ENCODE measurements around the gene ATP6V0E2. TPM values are rescaled to one million over a fixed set of nuclear protein-coding genes. Genes with fewer than 3 reads are reported as not detected.

The ATP6V0E2 gene
- polyA plus RNA-seq, 3 donors from 2014 or later = 72.8 to 80.5 (median 73.9) TPM

DNA sequence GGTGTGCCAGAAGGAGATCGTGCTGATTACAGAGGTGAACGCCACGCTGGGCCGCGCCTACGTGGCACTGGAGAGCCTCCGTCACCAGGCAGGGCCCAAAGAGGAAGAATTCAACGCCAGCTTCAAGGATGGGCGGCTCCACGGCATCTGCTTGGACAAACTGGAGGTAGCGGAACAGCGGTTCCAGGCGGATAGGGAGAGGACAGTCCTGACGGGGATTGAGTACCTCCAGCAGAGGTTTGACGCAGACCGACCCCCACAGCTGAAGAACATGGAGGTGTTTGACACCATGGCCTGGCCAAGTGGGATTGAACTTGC, 12.1 kb upstream of the ATP6V0E2 start:
- Mint-ChIP-seq H3K4me1 (peaks cover 22 to 24% of the 10 kb centered on the region in 2 donors), H3K27ac (peak overlapping the region in 4 of 6 donors; percentile 28 to 77 (median 56)), H3K4me3 (no peak overlapping the region), H3K9me3 (no peaks in the 10 kb centered on the region), H3K36me3 (peaks cover 6 to 21% (median 20%) of the 10 kb centered on the region in 3 donors), H3K27me3 (ENCODE audit: low read depth in 3 of 3) (peaks cover 2 to 5% (median 3%) of the 10 kb centered on the region in 3 donors)
- no peak for DNase-seq

DNA sequence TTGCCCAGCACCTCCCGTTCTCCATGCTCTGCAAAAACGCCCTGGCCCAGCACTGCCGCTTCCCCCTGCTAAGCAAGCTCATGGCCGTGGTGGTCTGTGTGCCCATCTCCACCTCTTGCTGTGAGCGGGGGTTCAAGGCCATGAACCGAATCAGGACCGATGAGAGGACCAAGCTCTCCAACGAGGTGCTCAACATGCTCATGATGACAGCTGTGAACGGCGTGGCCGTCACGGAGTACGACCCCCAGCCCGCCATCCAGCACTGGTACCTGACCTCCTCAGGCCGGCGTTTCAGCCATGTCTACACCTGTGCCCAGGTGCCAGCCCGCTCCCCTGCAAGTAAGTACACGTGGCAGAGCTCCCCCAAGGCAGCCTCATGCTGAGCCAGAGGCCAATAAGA, 11.6 kb upstream of the ATP6V0E2 start:
- peaks cover 22 to 24% of the 10 kb centered on the region in 2 donors for H3K4me1 Mint-ChIP-seq

DNA sequence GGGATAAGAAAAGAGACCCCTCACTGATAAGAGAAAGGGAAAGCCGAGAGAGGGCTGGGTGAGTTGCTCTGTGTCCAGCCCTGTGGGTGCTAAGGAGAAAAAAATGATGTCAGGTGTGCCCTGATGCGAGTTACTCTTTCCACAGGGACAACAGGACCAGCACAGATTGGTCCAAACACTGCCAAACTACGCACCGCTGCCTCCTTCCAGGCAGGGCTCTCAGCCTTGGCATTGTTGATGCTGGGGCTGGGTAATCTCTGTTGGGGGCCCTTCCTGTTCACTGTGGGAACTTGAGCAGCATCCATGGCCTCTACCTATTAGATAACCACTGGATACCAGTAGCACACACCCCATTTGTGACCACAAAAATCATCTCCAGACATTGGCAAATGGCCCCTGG, 10.3 kb upstream of the ATP6V0E2 start:
- no peak for DNase-seq
- Mint-ChIP-seq H3K9me3 (no peaks in the 10 kb centered on the region), H3K27ac (peak overlapping the region in 2 of 6 donors; percentile 20 to 51), H3K4me1 (peaks cover 22 to 24% of the 10 kb centered on the region in 2 donors), H3K4me3 (no peak overlapping the region), H3K27me3 (ENCODE audit: low read depth in 3 of 3) (peaks cover 2 to 3% (median 2%) of the 10 kb centered on the region in 3 donors), H3K36me3 (peaks cover 6 to 15% (median 14%) of the 10 kb centered on the region in 3 donors)

More for the DNA sequence above, 11.6 kb upstream of the ATP6V0E2 start:
- DNase-seq = no peak
- Mint-ChIP-seq H3K9me3 (no peaks in the 10 kb centered on the region), H3K4me3 (no peak overlapping the region), H3K27ac (no peak overlapping the region), H3K36me3 (peaks cover 6 to 20% (median 15%) of the 10 kb centered on the region in 3 donors), H3K27me3 (ENCODE audit: low read depth in 3 of 3) (peaks cover 2 to 4% (median 3%) of the 10 kb centered on the region in 3 donors)

DNA sequence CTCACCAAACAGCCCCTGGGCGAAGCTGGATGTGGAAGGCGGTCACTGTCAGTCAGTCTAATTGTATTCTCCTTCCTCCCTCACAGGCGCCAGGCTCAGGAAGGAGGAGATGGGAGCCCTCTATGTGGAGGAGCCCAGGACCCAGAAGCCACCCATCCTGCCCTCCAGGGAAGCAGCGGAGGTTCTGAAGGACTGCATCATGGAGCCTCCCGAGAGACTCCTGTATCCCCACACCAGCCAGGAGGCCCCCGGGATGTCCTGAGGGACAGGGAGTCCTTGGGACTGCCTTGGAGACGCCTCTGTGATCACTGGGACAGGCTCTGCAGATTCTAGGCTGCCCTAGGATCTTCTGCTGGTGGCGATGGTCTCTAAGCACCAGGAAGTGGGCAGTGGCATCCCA, 9.7 kb upstream of the ATP6V0E2 start:
- Mint-ChIP-seq H3K4me1 (peaks cover 22 to 29% of the 10 kb centered on the region in 2 donors), H3K4me3 (no peak overlapping the region), H3K27ac (peak overlapping the region in 3 of 6 donors; percentile 12 to 51 (median 20)), H3K27me3 (ENCODE audit: low read depth in 3 of 3) (peaks cover 2 to 3% (median 2%) of the 10 kb centered on the region in 3 donors), H3K36me3 (peaks cover 6 to 14% (median 14%) of the 10 kb centered on the region in 3 donors), H3K9me3 (no peaks in the 10 kb centered on the region)
- no peak for DNase-seq

DNA sequence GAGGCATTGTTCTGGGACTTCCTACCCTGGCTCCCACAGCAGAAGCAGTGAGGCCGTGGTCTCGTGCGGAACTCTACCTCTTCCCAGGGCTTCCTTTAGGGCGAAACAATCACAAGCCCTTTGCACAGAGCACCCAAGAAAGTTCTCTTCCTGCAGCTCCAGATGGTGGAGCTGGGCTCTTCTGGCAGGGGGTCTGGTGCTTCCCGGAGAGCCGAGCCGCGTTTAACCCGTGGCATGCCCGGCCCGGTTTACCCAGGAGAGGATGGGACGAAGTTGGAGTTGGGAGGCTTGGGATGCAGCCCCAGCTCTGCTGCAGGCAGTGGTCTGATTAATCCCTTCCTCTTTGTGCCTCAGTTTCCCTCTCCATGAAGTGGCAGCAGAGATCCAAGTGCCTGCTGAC, 9.0 kb upstream of the ATP6V0E2 start:
- Mint-ChIP-seq H3K9me3 (no peaks in the 10 kb centered on the region), H3K27ac (peak overlapping the region in 3 of 6 donors; percentile 72 to 85 (median 75)), H3K4me3 (no peak overlapping the region), H3K4me1 (peaks cover 27 to 35% of the 10 kb centered on the region in 2 donors), H3K36me3 (peaks cover 6 to 14% (median 14%) of the 10 kb centered on the region in 3 donors), H3K27me3 (ENCODE audit: low read depth in 3 of 3) (peaks cover 2 to 3% (median 2%) of the 10 kb centered on the region in 3 donors)
- DNase-seq = no peak

DNA sequence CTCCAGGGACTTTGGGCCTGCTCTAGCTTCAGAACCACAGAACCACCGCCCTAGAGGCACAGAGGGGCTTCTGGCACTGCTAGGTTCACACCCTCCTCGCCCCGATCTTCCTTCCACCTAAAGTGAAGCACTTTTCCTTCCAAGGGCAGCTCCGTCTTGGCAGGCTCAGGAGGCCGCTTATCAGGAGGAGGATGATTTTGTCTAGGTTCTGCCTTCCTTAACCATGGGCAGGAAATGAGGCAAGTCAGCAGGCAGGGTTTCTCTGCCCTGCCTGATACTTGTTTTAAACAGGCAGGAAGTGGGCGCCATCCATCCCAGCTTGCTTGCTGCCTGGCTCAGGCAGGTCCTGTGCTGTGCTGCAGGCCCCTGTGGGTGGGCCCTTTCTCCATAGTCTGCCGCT, 8.3 kb upstream of the ATP6V0E2 start:
- DNase-seq = peak in 2 of 3 donors; percentile 22 to 45
- Mint-ChIP-seq H3K9me3 (no peaks in the 10 kb centered on the region), H3K4me1 (peaks cover 34 to 39% of the 10 kb centered on the region in 2 donors), H3K27me3 (ENCODE audit: low read depth in 3 of 3) (peaks cover 2 to 3% (median 2%) of the 10 kb centered on the region in 3 donors), H3K4me3 (peak overlapping the region in 2 of 5 donors; percentile 15 to 25), H3K27ac (peak overlapping the region; percentile 72 to 86 (median 85)), H3K36me3 (peaks cover 0 to 8% (median 7%) of the 10 kb centered on the region in 3 donors)

DNA sequence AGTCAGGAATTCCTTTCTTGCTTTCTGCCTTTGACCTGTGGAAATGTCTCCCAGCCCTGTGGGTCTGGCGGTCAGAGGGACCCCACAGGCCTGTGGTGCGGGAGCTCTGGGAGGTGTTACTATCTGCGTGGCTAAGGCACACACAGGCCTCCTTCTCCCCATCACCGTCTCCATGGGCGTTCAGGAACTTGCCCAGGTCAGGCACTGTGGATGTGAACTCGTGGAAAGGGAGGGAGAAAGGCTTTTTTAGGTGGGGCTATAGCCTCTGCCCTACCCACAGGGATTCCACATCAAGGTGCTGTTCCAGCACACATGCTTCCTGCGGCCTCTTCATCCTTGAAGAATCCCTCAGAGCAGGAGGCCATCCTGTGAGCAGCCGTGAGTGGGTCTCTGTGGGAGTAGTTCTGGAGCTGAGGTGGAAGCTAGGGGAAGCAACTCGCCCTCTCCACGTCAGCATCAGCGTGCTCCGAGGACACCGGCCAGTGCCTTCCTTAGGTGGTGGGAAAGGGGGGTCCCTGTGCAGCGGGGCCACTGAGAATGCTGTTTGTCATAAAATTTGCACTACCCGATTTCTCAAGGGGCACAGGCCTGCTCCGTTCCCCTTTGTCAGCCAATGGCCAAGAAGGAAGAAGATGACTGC, 7.5 kb upstream of the ATP6V0E2 start:
- peaks cover 2 to 3% (median 2%) of the 10 kb centered on the region in 3 donors for H3K27me3 Mint-ChIP-seq (ENCODE audit: low read depth in 3 of 3)
- H3K9me3 Mint-ChIP-seq = no peaks in the 10 kb centered on the region
- peak overlapping the region in 2 of 5 donors; percentile 15 to 47 for H3K4me3 Mint-ChIP-seq
- H3K36me3 Mint-ChIP-seq = peaks cover 0 to 8% (median 3%) of the 10 kb centered on the region in 3 donors
- H3K27ac Mint-ChIP-seq = peak overlapping the region in 3 of 6 donors; percentile 7 to 85 (median 45)
- H3K4me1 Mint-ChIP-seq = peaks cover 42 to 43% of the 10 kb centered on the region in 2 donors
- DNase-seq = no peak

DNA sequence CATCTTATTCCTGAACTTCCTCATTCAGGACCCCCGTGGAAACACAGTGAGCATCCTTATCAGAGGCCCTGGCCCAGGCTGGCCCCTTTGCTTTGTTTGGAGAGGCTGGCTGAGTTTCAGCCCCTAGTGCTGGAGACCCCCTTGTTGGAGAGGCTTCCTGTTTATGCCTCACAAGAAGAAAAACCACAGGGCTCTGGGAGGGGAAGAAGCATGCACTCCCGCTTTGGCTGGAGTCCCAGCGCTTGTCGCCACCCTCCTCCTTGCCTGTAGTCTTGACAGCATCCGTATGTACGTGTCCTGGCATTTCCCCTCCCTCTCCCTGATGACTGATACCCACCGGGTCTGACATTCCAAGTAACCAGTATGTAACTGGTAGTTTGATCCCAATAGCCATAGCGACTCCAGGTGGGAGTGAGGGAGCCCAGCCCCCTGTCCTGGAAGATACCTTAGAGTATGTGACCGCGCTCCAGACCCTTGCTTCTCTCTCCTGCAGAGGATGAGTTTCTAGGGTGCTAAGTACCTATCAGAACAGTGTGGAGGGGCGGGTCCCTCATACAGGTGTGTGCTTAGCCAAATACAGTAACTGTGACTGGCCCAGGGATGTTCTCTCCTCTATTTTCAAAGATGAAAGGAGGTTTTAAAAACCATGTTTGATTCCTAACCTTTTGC, 6.9 kb upstream of the ATP6V0E2 start:
- Mint-ChIP-seq H3K4me3 (no peak overlapping the region), H3K27me3 (ENCODE audit: low read depth in 3 of 3) (peaks cover 0 to 2% (median 0%) of the 10 kb centered on the region in 3 donors), H3K4me1 (peaks cover 45 to 47% of the 10 kb centered on the region in 2 donors), H3K36me3 (peaks cover 0 to 8% (median 3%) of the 10 kb centered on the region in 3 donors), H3K27ac (no peak overlapping the region), H3K9me3 (no peaks in the 10 kb centered on the region)
- no peak for DNase-seq

DNA sequence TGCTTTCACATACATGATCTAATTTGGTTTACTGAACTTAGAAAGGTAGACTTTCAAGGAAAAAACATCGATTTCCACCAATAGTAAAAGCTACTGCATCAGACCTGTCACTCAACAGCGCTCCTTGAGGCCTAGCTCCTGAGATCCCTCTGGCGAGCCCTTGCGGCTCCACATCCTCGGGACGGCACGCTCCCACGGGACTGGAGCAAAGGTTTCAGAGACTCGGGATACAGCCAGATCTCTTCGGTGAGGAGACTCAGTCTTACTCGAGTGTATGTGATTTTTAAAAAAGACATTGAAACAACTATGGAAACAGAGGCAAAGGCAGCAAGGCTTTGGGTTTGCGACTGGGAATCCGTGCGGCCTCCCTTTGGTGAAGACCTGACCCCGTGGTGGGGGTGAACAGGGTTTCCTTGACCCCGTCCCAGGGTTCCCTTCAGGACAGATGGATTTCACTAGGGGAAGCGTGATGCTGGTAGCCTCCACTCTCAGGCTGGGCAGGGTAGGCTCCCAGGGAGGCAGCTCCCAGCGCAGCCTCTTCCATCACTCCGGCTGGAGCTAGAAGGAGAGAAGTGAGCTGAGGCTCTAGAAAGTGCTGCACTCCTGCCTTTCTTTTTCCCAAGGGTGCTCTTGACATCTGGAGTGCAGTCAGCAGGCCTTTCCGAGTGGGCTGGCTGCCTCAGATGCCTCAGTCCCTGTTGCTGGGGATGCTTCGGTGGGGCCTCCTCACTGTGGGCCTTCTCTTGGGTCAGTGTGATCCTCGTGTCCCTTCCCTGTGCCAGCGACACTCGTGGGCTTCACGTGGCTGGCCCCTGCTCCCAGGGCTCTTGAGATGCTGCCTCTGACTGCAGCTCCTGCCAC, 5.8 kb upstream of the ATP6V0E2 start:
- Mint-ChIP-seq H3K4me3 (no peak overlapping the region), H3K9me3 (no peaks in the 10 kb centered on the region), H3K27me3 (ENCODE audit: low read depth in 3 of 3) (peaks cover 0 to 4% (median 0%) of the 10 kb centered on the region in 3 donors), H3K36me3 (peaks cover 0 to 3% (median 3%) of the 10 kb centered on the region in 3 donors), H3K27ac (no peak overlapping the region), H3K4me1 (peaks cover 48 to 51% of the 10 kb centered on the region in 2 donors)
- no peak for DNase-seq

DNA sequence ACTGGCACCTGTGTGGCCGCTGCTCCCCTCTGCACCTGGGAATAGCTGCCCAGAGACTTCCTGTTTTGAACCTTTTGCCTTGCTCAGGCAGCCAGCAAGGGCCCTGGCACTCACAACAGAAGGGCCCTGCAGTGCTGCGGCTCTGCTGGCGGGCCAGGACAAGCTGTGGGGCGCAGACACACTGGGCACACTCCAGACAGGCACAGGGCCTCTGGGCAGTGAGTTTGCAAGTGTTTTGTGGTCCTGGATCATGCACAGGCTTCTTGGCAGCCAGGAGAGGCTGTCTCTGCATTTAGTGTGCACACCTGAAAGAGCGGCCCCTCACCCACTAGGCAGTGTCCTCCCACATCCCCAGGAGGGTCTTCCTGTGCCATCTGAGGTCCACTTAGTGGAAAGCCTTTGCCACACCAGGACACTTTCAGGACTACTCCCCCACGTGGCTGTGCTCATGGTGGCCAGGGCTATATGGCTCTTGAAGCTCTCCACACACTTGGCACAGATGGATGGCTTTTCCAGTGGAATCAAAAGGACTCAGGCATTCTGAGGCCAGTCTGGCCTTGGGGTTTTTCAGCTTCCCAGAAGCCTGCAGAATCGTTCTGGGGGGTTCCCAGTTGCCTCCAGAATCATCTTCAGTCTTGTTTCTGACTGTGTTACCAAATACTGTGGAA, 5.0 kb upstream of the ATP6V0E2 start:
- Mint-ChIP-seq H3K36me3 (no peaks in the 10 kb centered on the region), H3K27me3 (ENCODE audit: low read depth in 3 of 3) (peaks cover 0 to 4% (median 1%) of the 10 kb centered on the region in 3 donors), H3K4me1 (peaks cover 48 to 53% of the 10 kb centered on the region in 2 donors), H3K9me3 (no peaks in the 10 kb centered on the region), H3K4me3 (no peak overlapping the region), H3K27ac (no peak overlapping the region)
- DNase-seq = no peak

DNA sequence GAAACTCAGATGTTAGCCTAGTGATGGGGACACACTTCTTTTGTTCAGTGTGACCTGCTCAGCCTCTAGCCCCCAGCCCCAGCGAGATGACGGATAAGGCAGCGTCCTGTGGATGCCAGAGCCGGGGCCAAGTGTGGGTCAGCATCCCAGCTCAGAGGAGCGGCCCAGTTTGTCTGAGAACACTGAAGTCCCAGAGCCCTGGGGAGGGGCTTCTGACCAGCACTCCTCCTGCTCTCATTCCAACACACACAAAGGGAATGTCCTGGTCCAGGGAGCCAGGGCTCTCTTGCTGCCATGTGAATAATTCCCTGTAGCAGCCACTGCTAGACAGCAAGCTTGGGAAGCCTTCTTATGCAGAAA, 4.5 kb upstream of the ATP6V0E2 start:
- Mint-ChIP-seq H3K4me3 (peak overlapping the region in 4 of 5 donors; percentile 10 to 69 (median 60)), H3K36me3 (no peaks in the 10 kb centered on the region), H3K27me3 (ENCODE audit: low read depth in 3 of 3) (peaks cover 0 to 4% (median 2%) of the 10 kb centered on the region in 3 donors), H3K4me1 (peaks cover 51 to 53% of the 10 kb centered on the region in 2 donors), H3K9me3 (no peaks in the 10 kb centered on the region), H3K27ac (peak overlapping the region in 2 of 6 donors; percentile 68 to 84)
- DNase-seq = no peak

GRCh38 chr7:149869867-149870266, 3.9 kb upstream of the ATP6V0E2 start:
- Mint-ChIP-seq H3K9me3 (no peaks in the 10 kb centered on the region), H3K27ac (peak overlapping the region; percentile 15 to 84 (median 58)), H3K4me3 (peak overlapping the region; percentile 10 to 69 (median 60)), H3K4me1 (peaks cover 57 to 59% of the 10 kb centered on the region in 2 donors), H3K36me3 (no peaks in the 10 kb centered on the region), H3K27me3 (ENCODE audit: low read depth in 3 of 3) (peaks cover 0 to 4% (median 2%) of the 10 kb centered on the region in 3 donors)
- DNase-seq = peak; percentile 53 to 63 (median 62)

DNA sequence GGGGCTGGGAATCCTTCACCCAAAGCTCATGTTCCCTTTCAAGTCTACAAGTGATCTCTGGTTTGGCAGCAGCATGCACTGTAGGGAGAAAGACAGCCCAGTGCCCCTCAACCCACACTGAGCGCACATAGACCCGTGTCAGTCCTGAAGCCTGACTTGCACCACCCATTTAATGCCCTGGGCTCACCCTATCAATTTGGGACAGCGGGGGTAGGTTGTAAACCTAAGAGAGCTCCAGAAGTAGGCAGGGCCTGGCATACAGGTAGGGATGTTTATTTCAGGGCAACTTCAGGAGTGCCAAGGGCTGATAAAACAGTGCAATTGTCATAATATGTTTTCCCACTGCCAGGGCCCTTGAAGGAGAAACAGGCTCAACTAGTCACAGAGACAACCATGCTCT, 3.5 kb upstream of the ATP6V0E2 start:
- no peak for DNase-seq
- H3K4me1 Mint-ChIP-seq = peaks cover 57 to 59% of the 10 kb centered on the region in 2 donors
- H3K27ac Mint-ChIP-seq = peak overlapping the region in 5 of 6 donors; percentile 8 to 84 (median 38)
- H3K27me3 Mint-ChIP-seq (ENCODE audit: low read depth in 3 of 3) = peaks cover 0 to 4% (median 2%) of the 10 kb centered on the region in 3 donors
- H3K4me3 Mint-ChIP-seq = peak overlapping the region in 3 of 5 donors; percentile 31 to 69 (median 38)
- H3K36me3 Mint-ChIP-seq = no peaks in the 10 kb centered on the region
- no peaks in the 10 kb centered on the region for H3K9me3 Mint-ChIP-seq

Data from immature natural killer cell (primary cell).